Measurements from ENCODE around the gene AGT. TPM values are rescaled to one million over a fixed set of nuclear protein-coding genes. Genes with fewer than 3 reads are reported as not detected.

The AGT gene
- total and polyA plus RNA-seq, 2 donors from 2014 or later: 30.1 to 65.1 TPM

DNA sequence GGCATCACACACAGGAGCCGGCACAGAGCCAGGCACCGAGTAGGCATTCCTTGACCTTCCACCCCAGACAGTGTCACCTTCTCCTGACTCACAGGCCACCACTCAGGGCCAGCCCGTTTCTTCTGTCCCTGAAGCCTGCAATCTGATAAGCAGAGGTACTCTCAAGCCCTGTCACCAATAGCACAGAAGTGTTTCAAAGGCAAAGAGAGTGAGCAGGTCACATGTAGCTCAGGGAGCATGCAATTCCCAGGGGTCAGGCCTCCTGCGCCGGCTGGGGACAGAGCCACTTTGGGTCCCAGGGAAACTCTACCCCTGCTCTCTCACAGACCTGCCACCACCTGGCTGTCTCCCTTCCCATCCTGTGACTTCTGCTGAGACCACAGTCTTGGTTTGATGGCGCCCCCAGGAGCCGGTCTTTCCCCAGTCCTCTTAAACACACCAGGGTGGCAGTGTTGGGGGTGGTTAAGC lies 46.5 kb upstream of the AGT start:
- no peaks in the 10 kb centered on the region for H3K4me1 ChIP-seq (ENCODE audit: control insufficient read depth in 2 of 3, insufficient read depth in 2 of 3, low read depth in 1 of 3, low read length in 3 of 3)
- H3K27ac ChIP-seq (ENCODE audit: low read depth in 2 of 2, low read length in 2 of 2): no peak overlapping the region
- H3K4me3 ChIP-seq (ENCODE audit: low read length in 3 of 3): no peak overlapping the region
- intact Hi-C loops (cut with DNase I): no loop called here
- no peaks in the 10 kb centered on the region for H3K36me3 ChIP-seq (ENCODE audit: control insufficient read depth in 2 of 3, insufficient read depth in 3 of 3, low read length in 3 of 3)
- no peaks in the 10 kb centered on the region for H3K27me3 ChIP-seq (ENCODE audit: control insufficient read depth, insufficient read depth, low read length)
- DNase-seq (peak in 2 of 5 donors; percentile 29 to 39), FAIRE-seq (no peak)
- H3K9ac ChIP-seq (ENCODE audit: low read length in 3 of 3): no peak overlapping the region
- H3K9me3 ChIP-seq (ENCODE audit: control insufficient read depth in 2 of 3, insufficient read depth in 1 of 3, low read length in 3 of 3): no peaks in the 10 kb centered on the region
- TF ChIP-seq, protein P1, sequence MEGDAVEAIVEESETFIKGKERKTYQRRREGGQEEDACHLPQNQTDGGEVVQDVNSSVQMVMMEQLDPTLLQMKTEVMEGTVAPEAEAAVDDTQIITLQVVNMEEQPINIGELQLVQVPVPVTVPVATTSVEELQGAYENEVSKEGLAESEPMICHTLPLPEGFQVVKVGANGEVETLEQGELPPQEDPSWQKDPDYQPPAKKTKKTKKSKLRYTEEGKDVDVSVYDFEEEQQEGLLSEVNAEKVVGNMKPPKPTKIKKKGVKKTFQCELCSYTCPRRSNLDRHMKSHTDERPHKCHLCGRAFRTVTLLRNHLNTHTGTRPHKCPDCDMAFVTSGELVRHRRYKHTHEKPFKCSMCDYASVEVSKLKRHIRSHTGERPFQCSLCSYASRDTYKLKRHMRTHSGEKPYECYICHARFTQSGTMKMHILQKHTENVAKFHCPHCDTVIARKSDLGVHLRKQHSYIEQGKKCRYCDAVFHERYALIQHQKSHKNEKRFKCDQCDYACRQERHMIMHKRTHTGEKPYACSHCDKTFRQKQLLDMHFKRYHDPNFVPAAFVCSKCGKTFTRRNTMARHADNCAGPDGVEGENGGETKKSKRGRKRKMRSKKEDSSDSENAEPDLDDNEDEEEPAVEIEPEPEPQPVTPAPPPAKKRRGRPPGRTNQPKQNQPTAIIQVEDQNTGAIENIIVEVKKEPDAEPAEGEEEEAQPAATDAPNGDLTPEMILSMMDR (IDR thresholded peaks at IDR 0.05; ENCODE audit: borderline replicate concordance, extremely low read depth, insufficient read depth): no peak

DNA sequence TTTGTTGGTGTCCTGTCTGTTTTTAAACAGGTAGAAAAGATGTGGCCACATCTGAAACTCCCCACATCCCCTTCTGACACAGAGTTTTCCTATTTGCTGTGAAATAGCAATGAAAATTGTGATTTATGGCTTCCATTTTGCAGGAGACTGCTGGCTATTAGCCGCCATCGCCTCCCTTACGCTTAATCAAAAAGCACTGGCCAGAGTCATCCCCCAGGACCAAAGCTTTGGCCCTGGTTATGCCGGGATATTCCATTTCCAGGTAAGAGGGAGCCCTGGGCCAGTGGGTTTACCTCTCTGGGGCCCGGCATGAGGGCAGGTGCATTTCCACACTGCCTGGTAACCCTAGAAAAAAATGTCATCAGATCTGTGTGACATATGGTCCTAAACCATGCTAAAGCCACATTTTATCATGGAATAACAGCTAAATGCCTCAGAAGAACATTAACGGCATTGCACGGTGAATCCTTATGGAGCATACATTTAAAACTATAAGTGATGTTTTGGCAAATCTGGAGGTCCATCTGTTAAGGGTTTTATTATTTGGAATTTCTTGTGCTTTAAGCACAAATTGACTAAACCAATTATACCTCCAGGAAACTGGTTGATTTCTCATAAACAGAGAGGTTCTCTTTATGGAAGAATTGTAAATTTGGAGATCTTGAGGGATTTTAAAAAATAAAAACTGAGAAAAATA lies 45.6 kb upstream of the AGT start:
- FAIRE-seq: no peak
- H3K27ac ChIP-seq (ENCODE audit: low read depth in 2 of 2, low read length in 2 of 2): no peak overlapping the region

DNA sequence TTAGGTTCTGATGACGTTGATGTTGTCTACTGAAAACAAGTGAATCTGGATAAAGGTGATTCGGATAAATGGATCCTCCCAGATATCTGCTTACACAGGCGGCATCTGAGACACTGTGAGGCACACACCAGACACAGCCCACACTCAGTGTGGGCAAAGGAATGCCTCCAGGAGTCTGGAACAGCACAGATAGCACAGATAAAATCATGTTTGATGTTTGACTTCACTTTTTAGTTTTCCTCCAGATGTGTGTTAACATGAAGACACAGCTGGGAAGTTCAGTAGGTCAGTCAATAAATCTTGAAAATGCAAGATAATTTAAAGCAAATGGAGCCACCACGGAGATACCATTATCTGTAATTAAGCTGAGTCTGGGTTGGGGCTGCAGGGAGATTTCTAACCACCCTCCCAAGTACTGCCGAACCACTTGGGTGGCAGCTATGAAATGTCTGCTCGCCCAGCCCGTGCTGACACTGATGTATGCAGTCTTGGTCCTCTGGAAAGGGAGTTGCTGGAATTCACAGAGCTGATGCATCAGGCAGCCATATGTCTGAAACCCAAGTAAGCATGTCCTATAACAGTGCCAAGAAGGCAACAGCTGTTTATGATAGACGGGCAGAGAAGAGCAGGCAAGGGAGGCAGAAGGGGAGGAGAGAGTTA lies 44.9 kb upstream of the AGT start:
- no peak overlapping the region for H3K4me3 ChIP-seq (ENCODE audit: low read length in 3 of 3)
- H3K27ac ChIP-seq (ENCODE audit: low read depth in 2 of 2, low read length in 2 of 2): no peak overlapping the region

More for the DNA sequence above, 45.6 kb upstream of the AGT start:
- no peaks in the 10 kb centered on the region for H3K27me3 ChIP-seq (ENCODE audit: control insufficient read depth, insufficient read depth, low read length)
- H3K4me3 ChIP-seq (ENCODE audit: low read length in 3 of 3): no peak overlapping the region
- no peaks in the 10 kb centered on the region for H3K36me3 ChIP-seq (ENCODE audit: control insufficient read depth in 2 of 3, insufficient read depth in 3 of 3, low read length in 3 of 3)
- intact Hi-C loops (cut with DNase I): no loop called here
- no peaks in the 10 kb centered on the region for H3K4me1 ChIP-seq (ENCODE audit: control insufficient read depth in 2 of 3, insufficient read depth in 2 of 3, low read depth in 1 of 3, low read length in 3 of 3)
- TF ChIP-seq, protein P1 (IDR thresholded peaks at IDR 0.05; ENCODE audit: borderline replicate concordance, extremely low read depth, insufficient read depth): no peak
- no peak overlapping the region for H3K9ac ChIP-seq (ENCODE audit: low read length in 3 of 3)
- H3K9me3 ChIP-seq (ENCODE audit: control insufficient read depth in 2 of 3, insufficient read depth in 1 of 3, low read length in 3 of 3): no peaks in the 10 kb centered on the region
- no peak for DNase-seq

More for the DNA sequence above, 44.9 kb upstream of the AGT start:
- Histone ChIP-seq H3K9ac (ENCODE audit: low read length in 3 of 3) (no peak overlapping the region), H3K27me3 (ENCODE audit: control insufficient read depth, insufficient read depth, low read length) (no peaks in the 10 kb centered on the region), H3K9me3 (ENCODE audit: control insufficient read depth in 2 of 3, insufficient read depth in 1 of 3, low read length in 3 of 3) (no peaks in the 10 kb centered on the region), H3K4me1 (ENCODE audit: control insufficient read depth in 2 of 3, insufficient read depth in 2 of 3, low read depth in 1 of 3, low read length in 3 of 3) (no peaks in the 10 kb centered on the region), H3K36me3 (ENCODE audit: control insufficient read depth in 2 of 3, insufficient read depth in 3 of 3, low read length in 3 of 3) (no peaks in the 10 kb centered on the region)
- intact Hi-C loops (cut with DNase I): no loop called here
- DNase-seq (peak in 4 of 5 donors; percentile 78 to 94 (median 90)), FAIRE-seq (no peak)
- TF ChIP-seq, protein P1 (IDR thresholded peaks at IDR 0.05; ENCODE audit: borderline replicate concordance, extremely low read depth, insufficient read depth): no peak
